Body of pancreas (tissue), 4 donors: ENCODE measurements around the gene POFUT2. TPM values are rescaled to one million over a fixed set of nuclear protein-coding genes. Genes with fewer than 3 reads are reported as not detected.

Source experiments
- ATAC-seq: fragments of 150-250 bp; one replicate; pipeline ENCODE4 v1.9.1; 2016
- DNase-seq, 4 donors: peaks; one replicate each; pipeline ENCODE4 v3.0.0-alpha.2; 2019
- H3K27ac ChIP-seq, 4 donors: fragments of 200-600 bp; sonication (generic); 1 replicate in 3 of 4; 2 replicates in 1 of 4; pipeline versions ENCODE4 v1.5.1 to v1.6.1; 2016 to 2019; ENCODE audit warnings: mild to moderate bottlenecking in 1 of 4, mixed read lengths in 1 of 4, moderate library complexity in 1 of 4
- H3K27me3 ChIP-seq, 2 donors: fragments of 200-600 bp; sonication (generic); one replicate each; pipeline ENCODE4 v1.6.0; 2016; ENCODE audit warnings: mild to moderate bottlenecking in 1 of 2
- H3K36me3 ChIP-seq, 2 donors: fragments of 200-600 bp; sonication (generic); replicated peaks in 1 of 2; 2 replicates each; pipeline ENCODE4 v1.5.1; 2016; ENCODE audit warnings: low read depth in 2 of 2; ENCODE audit not compliant: insufficient read depth in 1 of 2
- H3K4me1 ChIP-seq: fragments of 200-600 bp; sonication (generic); one replicate; pipeline ENCODE4 v1.6.0; 2016
- H3K4me3 ChIP-seq, 2 donors: fragments of 200-600 bp; sonication (generic); 1 replicate in 1 of 2; 2 replicates in 1 of 2; pipeline ENCODE4 v1.5.1; 2016 to 2019
- H3K9me3 ChIP-seq, 3 donors: fragments of 200-600 bp; sonication (generic); 1 replicate in 2 of 3; 2 replicates in 1 of 3; pipeline ENCODE4 v1.5.1; 2016
- CTCF ChIP-seq, 7 experiments: fragments of 450-650 bp in 4 of 7; fragments of 200-600 bp in 3 of 7; sonication (generic) in 3 of 7; IDR thresholded peaks; one replicate each; pipeline ENCODE4 v1.5.1; 2016 to 2019; ENCODE audit warnings: antibody characterized with exemption in 7 of 7
- POLR2A ChIP-seq, 3 donors: fragments of 450-650 bp; IDR thresholded peaks; one replicate each; pipeline ENCODE4 v1.6.1; 2016; ENCODE audit warnings: antibody characterized with exemption in 3 of 3, mild to moderate bottlenecking in 2 of 3
- WGBS, 2 donors: methylation state at CpG; one replicate each; pipeline ENCODE4 v1.1.5; 2017; 5-methylcytosine and 5-hydroxymethylcytosine counted together
- intact Hi-C: fragments of 100-400 bp; cut with DNase I; formaldehyde crosslinking; loops from one replicate; pipeline ENCODE4 v1.15.1; 2023
- total RNA-seq, 2 donors: library from RNA; depleted of rRNA; stranded (reverse); fragments of >200 nt; gene quantifications; one replicate each; pipeline ENCODE4 v1.1.0, GENCODE V29; 2016

POFUT2 gene
- total RNA-seq, 2 donors from 2014 or later: 16.3 to 46.1 TPM

DNA sequence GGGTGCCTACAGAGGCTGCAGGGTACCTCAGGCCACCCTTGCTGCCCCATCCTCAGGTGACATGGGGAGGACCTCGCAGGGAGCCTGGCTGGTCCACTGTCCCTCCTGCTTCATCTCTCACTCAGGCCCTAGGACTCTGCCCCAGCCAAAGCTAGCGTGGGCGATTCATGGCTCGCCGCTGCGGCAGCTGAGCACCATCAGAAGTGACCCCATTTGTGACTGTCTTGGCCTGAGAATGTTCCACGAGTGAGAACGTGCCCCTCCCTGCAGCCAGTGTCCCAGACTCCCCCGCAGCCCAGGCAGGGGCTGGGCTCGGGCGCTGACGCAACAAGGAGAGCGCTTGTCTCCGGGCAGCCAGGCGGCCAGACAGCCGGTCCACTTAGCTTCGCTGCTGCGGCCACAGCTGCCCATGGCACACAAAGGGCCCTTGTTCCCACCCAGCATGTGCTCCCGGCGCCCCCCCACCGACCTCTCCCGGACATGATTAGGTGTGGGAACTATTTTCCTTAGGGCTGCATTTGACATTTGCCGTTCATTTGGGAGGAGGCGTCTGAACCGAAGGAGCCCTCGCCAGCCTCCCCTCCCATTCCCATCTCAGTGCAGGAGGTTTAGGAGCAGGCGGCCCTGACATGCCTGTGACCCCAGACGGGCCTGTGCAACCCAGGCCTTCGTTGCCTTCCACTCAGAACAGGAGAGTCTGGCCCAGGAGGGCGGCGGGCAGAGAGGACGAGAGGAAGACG lies 19.3 kb upstream of the POFUT2 start:
- TF ChIP-seq POLR2A (IDR thresholded peaks at IDR 0.05): peak; percentile 34 to 63 (median 55)
- peak in 3 of 7 experiments; percentile 3 to 24 (median 20) for TF ChIP-seq CTCF (IDR thresholded peaks at IDR 0.05)
- ATAC-seq (peak; percentile 75), DNase-seq (peak; percentile 69 to 82 (median 79))
- peaks cover 54% of the 10 kb centered on the region for H3K4me1 ChIP-seq
- intact Hi-C loops: no loop called here
- no peaks in the 10 kb centered on the region for H3K27me3 ChIP-seq
- no peaks in the 10 kb centered on the region for H3K9me3 ChIP-seq
- WGBS, 2 donors: 16 to 47% methylated on average over 13 to 33 of the region's 33 CpGs
- peak overlapping the region; percentile 87 to 93 (median 92) for H3K27ac ChIP-seq
- H3K36me3 ChIP-seq: no peaks in the 10 kb centered on the region
- H3K4me3 ChIP-seq: no peak overlapping the region

DNA sequence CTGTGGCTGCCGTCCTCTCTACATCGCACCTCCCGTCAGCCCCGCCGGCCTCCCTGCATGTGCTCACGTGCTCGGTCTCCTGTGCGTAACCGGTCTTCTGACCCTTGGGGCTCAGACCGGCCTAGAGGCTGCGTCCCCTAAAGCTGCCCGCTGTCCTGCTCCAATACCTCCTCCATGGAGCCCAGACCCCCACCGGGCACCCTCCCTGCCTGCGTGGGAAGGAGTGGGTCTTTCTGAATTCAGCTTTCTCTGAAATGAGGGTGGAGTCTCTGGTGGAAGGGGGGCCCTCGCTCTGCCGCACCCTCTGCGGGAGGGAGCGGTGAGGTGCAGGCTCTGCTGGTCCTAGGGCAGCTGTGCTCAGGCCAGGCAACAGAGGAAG lies 18.7 kb upstream of the POFUT2 start:
- intact Hi-C loops: no loop called here
- no peaks in the 10 kb centered on the region for H3K9me3 ChIP-seq
- H3K4me1 ChIP-seq: peaks cover 54% of the 10 kb centered on the region
- ATAC-seq (peak; percentile 25), DNase-seq (peak in 3 of 4 donors; percentile 29 to 49 (median 48))
- H3K4me3 ChIP-seq: no peak overlapping the region
- H3K27me3 ChIP-seq: no peaks in the 10 kb centered on the region
- TF ChIP-seq POLR2A (IDR thresholded peaks at IDR 0.05) (no peak), CTCF (IDR thresholded peaks at IDR 0.05) (no peak)
- H3K27ac ChIP-seq: peak overlapping the region; percentile 87 to 93 (median 92)
- no peaks in the 10 kb centered on the region for H3K36me3 ChIP-seq
- 32 to 56% methylated on average over 14 to 18 of the region's 18 CpGs for WGBS, 2 donors

DNA sequence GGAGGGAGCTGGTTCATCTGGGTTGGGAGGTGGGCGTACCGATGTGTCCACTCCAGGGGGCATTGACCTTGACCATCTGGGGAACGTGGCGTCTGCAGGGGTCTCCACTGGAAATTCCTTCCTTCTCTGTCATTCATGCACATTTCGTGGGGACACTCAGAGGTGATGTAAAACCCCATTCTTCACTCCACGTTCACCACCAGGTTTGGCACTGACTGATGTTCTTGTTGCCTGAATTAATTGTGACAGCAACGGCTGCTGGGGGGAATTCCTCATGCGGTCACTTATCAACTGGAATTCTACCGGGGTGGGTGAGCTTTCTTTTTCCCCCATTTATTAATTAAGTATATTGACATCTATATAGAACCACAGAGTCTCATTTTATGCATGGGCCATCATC lies 18.1 kb upstream of the POFUT2 start:
- peak in 3 of 7 experiments; percentile 23 to 30 (median 26) for TF ChIP-seq CTCF (IDR thresholded peaks at IDR 0.05)
- no peak for TF ChIP-seq POLR2A (IDR thresholded peaks at IDR 0.05)
- peak; percentile 49 to 69 (median 66) for DNase-seq

DNA sequence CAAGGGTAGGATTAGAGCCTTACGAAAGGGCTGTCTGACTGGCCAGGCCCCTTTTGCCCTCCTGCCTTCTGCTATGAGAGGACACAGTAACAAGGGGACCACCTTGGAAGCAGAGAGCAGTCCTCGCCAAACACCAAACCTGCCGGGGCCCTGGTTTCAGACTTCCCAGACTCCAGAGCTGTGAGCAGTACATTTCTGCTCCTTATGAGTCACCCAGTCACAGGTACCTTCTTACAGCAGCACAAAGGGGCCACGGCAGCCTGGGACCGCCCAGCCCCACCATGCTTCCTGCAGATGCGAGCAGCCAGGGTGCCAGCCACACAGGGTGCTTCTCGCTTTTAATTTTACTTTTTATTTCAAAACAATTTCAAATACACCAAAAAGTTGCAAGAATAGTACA lies 17.2 kb upstream of the POFUT2 start:
- peak in 2 of 4 donors; percentile 5 to 9 for DNase-seq

More for the DNA sequence above, 18.1 kb upstream of the POFUT2 start:
- H3K36me3 ChIP-seq: no peaks in the 10 kb centered on the region
- 24 to 35% methylated on average over 9 of the region's 9 CpGs for WGBS, 2 donors
- H3K27me3 ChIP-seq: no peaks in the 10 kb centered on the region
- H3K4me1 ChIP-seq: peaks cover 54% of the 10 kb centered on the region
- H3K9me3 ChIP-seq: no peaks in the 10 kb centered on the region
- intact Hi-C loops: no loop called here
- peak overlapping the region; percentile 87 to 93 (median 92) for H3K27ac ChIP-seq
- peak; percentile 58 for ATAC-seq
- H3K4me3 ChIP-seq: no peak overlapping the region

More for the DNA sequence above, 17.2 kb upstream of the POFUT2 start:
- Histone ChIP-seq H3K36me3 (no peaks in the 10 kb centered on the region), H3K4me3 (no peak overlapping the region), H3K9me3 (no peaks in the 10 kb centered on the region), H3K27me3 (no peaks in the 10 kb centered on the region), H3K27ac (peak overlapping the region in 3 of 4 donors; percentile 92 to 93 (median 92)), H3K4me1 (peaks cover 54% of the 10 kb centered on the region)
- 70 to 76% methylated on average over 6 of the region's 7 CpGs for whole genome bisulfite sequencing, 2 donors
- TF ChIP-seq CTCF (IDR thresholded peaks at IDR 0.05) (no peak), POLR2A (IDR thresholded peaks at IDR 0.05) (no peak)
- no peak for ATAC-seq
- intact Hi-C loops: no loop called here
